Measurements from ENCODE around the gene SDK1.
"Not testable (repeated sequence)": the region's sequence is repeated elsewhere in the genome, so short reads cannot be mapped to it uniquely, and the experiment has no call there.

SDK1 gene

GRCh38 chr7:3688842-3689241, 387.8 kb downstream of the SDK1 start:
- H3K4me3 ChIP-seq (ENCODE audit: low read length) = no peak overlapping the region
- no peak for TF ChIP-seq CTCF (IDR thresholded peaks at IDR 0.05; ENCODE audit: insufficient read depth, low read depth, low read length, missing control alignments)
- DNase-seq (ENCODE audit: low read depth) = no peak

GRCh38 chr7:3691478-3692158, 390.6 kb downstream of the SDK1 start:
- no peak for DNase-seq (ENCODE audit: low read depth)
- no peak for TF ChIP-seq CTCF (IDR thresholded peaks at IDR 0.05; ENCODE audit: insufficient read depth, low read depth, low read length, missing control alignments)
- no peak overlapping the region for H3K4me3 ChIP-seq (ENCODE audit: low read length)

- peak; percentile 18 for DNase-seq (ENCODE audit: low read depth)
- peak; percentile 20 for TF ChIP-seq CTCF (IDR thresholded peaks at IDR 0.05; ENCODE audit: insufficient read depth, low read depth, low read length, missing control alignments)
- no peak overlapping the region for H3K4me3 ChIP-seq (ENCODE audit: low read length)
Observed at GRCh38 chr7:3695602-3696001, 394.6 kb downstream of the SDK1 start.

- no peak for TF ChIP-seq CTCF (IDR thresholded peaks at IDR 0.05; ENCODE audit: insufficient read depth, low read depth, low read length, missing control alignments)
- no peak overlapping the region for H3K4me3 ChIP-seq (ENCODE audit: low read length)
- no peak for DNase-seq (ENCODE audit: low read depth)
Observed at GRCh38 chr7:3696113-3696512, 395.1 kb downstream of the SDK1 start.

- no peak for TF ChIP-seq CTCF (IDR thresholded peaks at IDR 0.05; ENCODE audit: insufficient read depth, low read depth, low read length, missing control alignments)
- H3K4me3 ChIP-seq (ENCODE audit: low read length) = no peak overlapping the region
- DNase-seq (ENCODE audit: low read depth) = no peak
Observed at GRCh38 chr7:3697472-3697871, 396.4 kb downstream of the SDK1 start.

- H3K4me3 ChIP-seq (ENCODE audit: low read length) = no peak overlapping the region
- no peak for TF ChIP-seq CTCF (IDR thresholded peaks at IDR 0.05; ENCODE audit: insufficient read depth, low read depth, low read length, missing control alignments)
- no peak for DNase-seq (ENCODE audit: low read depth)
Observed at GRCh38 chr7:3705258-3705657, 404.2 kb downstream of the SDK1 start.

GRCh38 chr7:3706091-3706490, 405.0 kb downstream of the SDK1 start:
- H3K4me3 ChIP-seq (ENCODE audit: low read length); DNase-seq (ENCODE audit: low read depth): not testable (repeated sequence)
